HG03066 (cell line): Measurements from ENCODE around the gene AFP.

Experiments used
- ATAC-seq: cut with Tn5 transposase; IDR thresholded peaks from one replicate; pipeline ENCODE4 v1.9.1; 2021; ENCODE audit warnings: low read depth; ENCODE audit not compliant: unreplicated experiment

AFP gene

GRCh38 chr4:73413294-73413755, 22.7 kb upstream of the AFP start:
- ATAC-seq, result no peak

GRCh38 chr4:73414936-73415271, 21.1 kb upstream of the AFP start:
- no peak for ATAC-seq

GRCh38 chr4:73415807-73416238, 20.2 kb upstream of the AFP start:
- ATAC-seq, result no peak

GRCh38 chr4:73416423-73417087, 19.5 kb upstream of the AFP start:
- no peak for ATAC-seq

- no peak for ATAC-seq
Observed at GRCh38 chr4:73417342-73417741, 18.7 kb upstream of the AFP start.

- ATAC-seq, result no peak
Observed at GRCh38 chr4:73417973-73418372, 18.0 kb upstream of the AFP start.

- ATAC-seq, result no peak
Observed at GRCh38 chr4:73418677-73419076, 17.3 kb upstream of the AFP start.

- ATAC-seq, result no peak
Observed at GRCh38 chr4:73419106-73420038, 16.6 kb upstream of the AFP start.

- ATAC-seq, result no peak
Observed at GRCh38 chr4:73420615-73421014, 15.4 kb upstream of the AFP start.

- ATAC-seq, result no peak
Observed at GRCh38 chr4:73421708-73422457, 14.1 kb upstream of the AFP start.

GRCh38 chr4:73422458-73422752, 13.6 kb upstream of the AFP start:
- no peak for ATAC-seq

GRCh38 chr4:73423184-73423583, 12.8 kb upstream of the AFP start:
- ATAC-seq, result no peak

GRCh38 chr4:73426666-73427065, 9.4 kb upstream of the AFP start:
- ATAC-seq, result no peak

GRCh38 chr4:73429118-73429517, 6.9 kb upstream of the AFP start:
- no peak for ATAC-seq

GRCh38 chr4:73429826-73430587, 6.0 kb upstream of the AFP start:
- ATAC-seq, result no peak

- ATAC-seq, result no peak
Observed at GRCh38 chr4:73431813-73432168, 4.2 kb upstream of the AFP start.

- no peak for ATAC-seq
Observed at GRCh38 chr4:73432169-73433000, 3.6 kb upstream of the AFP start.

- ATAC-seq, result no peak
Observed at GRCh38 chr4:73433140-73433539, 2.9 kb upstream of the AFP start.

- no peak for ATAC-seq
Observed at GRCh38 chr4:73434311-73434710, 1.7 kb upstream of the AFP start.
